ENCODE data around the gene TEAD1.

Gene TEAD1

DNA sequence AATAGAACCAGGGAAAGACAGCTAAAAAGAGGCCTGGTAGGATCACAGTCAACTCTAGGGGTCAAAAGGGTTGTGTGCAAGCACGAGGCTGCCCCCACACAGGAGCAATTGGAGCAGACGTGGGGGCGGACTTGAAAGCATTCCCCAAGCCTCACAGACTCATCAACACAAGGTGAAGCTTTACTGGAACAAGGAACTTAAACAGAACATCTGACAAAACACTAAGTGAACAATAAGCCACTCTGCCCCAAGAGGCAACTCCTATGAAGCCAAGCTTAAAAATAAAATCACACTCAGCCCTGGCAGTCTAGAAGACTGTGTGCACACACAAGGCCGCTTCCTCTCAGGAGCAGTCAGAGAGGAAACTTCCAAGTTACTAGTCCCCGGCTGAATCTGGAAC, 32.2 kb upstream of the TEAD1 start:
- no peak for DNase-seq (ENCODE audit: low spot score)
- POLR2A ChIA-PET (ENCODE audit: low non-redundant PET), result no interaction called here
- TF ChIP-seq, protein P1, sequence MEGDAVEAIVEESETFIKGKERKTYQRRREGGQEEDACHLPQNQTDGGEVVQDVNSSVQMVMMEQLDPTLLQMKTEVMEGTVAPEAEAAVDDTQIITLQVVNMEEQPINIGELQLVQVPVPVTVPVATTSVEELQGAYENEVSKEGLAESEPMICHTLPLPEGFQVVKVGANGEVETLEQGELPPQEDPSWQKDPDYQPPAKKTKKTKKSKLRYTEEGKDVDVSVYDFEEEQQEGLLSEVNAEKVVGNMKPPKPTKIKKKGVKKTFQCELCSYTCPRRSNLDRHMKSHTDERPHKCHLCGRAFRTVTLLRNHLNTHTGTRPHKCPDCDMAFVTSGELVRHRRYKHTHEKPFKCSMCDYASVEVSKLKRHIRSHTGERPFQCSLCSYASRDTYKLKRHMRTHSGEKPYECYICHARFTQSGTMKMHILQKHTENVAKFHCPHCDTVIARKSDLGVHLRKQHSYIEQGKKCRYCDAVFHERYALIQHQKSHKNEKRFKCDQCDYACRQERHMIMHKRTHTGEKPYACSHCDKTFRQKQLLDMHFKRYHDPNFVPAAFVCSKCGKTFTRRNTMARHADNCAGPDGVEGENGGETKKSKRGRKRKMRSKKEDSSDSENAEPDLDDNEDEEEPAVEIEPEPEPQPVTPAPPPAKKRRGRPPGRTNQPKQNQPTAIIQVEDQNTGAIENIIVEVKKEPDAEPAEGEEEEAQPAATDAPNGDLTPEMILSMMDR (conservative IDR thresholded peaks at IDR 0.05; ENCODE audit: low read depth), result no peak
- H3K27ac ChIP-seq, result no peak overlapping the region
- CTCF ChIA-PET, result interaction anchor here (0.7 kb wide), 2 partner anchors 28 to 80 kb away, joined by 3 to 4 read pairs; no protein-coding TSS in a partner anchor

- ChIA-PET CTCF (no interaction called here), POLR2A (ENCODE audit: low non-redundant PET) (no interaction called here)
- TF ChIP-seq, protein P1 (conservative IDR thresholded peaks at IDR 0.05; ENCODE audit: low read depth), result no peak
Observed at GRCh38 chr11:12642806-12643428, 31.3 kb upstream of the TEAD1 start.

GRCh38 chr11:12646478-12646877, 27.7 kb upstream of the TEAD1 start:
- no peak overlapping the region for H3K27ac ChIP-seq
- TF ChIP-seq, protein P1 (conservative IDR thresholded peaks at IDR 0.05; ENCODE audit: low read depth), result no peak
- ChIA-PET POLR2A (ENCODE audit: low non-redundant PET) (no interaction called here), CTCF (no interaction called here)
- DNase-seq (ENCODE audit: low spot score), result no peak

More at GRCh38 chr11:12642806-12643428, 31.3 kb upstream of the TEAD1 start:
- no peak overlapping the region for H3K27ac ChIP-seq
- DNase-seq (ENCODE audit: low spot score), result no peak

DNA sequence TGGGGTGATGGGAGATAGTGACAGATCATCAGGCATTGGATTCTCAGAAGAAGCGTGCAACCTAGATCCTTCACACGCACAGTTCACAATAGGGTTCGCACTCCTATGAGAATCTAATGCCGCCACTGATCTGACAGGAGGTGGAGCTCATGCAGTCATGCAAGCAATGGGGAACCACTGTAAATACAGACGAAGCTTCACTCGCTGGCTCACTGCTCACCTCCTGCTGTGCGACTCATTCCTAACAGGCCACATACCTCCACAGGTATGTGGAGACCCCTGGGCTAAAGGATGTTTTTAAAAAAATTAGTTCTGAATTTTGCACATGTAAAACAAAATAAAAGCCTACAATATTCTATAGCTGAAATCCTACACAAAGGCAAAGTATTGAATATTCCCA, 20.5 kb upstream of the TEAD1 start:
- H3K27ac ChIP-seq, result no peak overlapping the region
- TF ChIP-seq, protein P1 (conservative IDR thresholded peaks at IDR 0.05; ENCODE audit: low read depth), result no peak
- no peak for DNase-seq (ENCODE audit: low spot score)
- CTCF ChIA-PET, result interaction anchor here (0.7 kb wide), 1 partner anchor 323 kb away, joined by 3 read pairs; no protein-coding TSS in a partner anchor
- POLR2A ChIA-PET (ENCODE audit: low non-redundant PET), result no interaction called here

- TF ChIP-seq, protein P1 (conservative IDR thresholded peaks at IDR 0.05; ENCODE audit: low read depth), result no peak
- H3K27ac ChIP-seq, result no peak overlapping the region
- CTCF ChIA-PET, result no interaction called here
- no peak for DNase-seq (ENCODE audit: low spot score)
- POLR2A ChIA-PET (ENCODE audit: low non-redundant PET), result no interaction called here
Observed at GRCh38 chr11:12655842-12656241, 18.4 kb upstream of the TEAD1 start.

GRCh38 chr11:12657336-12657735, 16.9 kb upstream of the TEAD1 start:
- TF ChIP-seq, protein P1 (conservative IDR thresholded peaks at IDR 0.05; ENCODE audit: low read depth), result no peak
- ChIA-PET POLR2A (ENCODE audit: low non-redundant PET) (no interaction called here), CTCF (no interaction called here)
- DNase-seq (ENCODE audit: low spot score), result no peak
- H3K27ac ChIP-seq, result no peak overlapping the region

Data from RWPE1 (cell line).